Left ventricle myocardium inferior (tissue), 1 donor: Measurements from ENCODE around the gene DFFB. TPM values are rescaled to one million over a fixed set of nuclear protein-coding genes. Genes with fewer than 3 reads are reported as not detected.
A peak's percentile ranks its signal among the peaks of the same experiment; 100 is the strongest.

ENCODE experiments used
- DNase-seq: peaks from one replicate; pipeline ENCODE4 v3.0.0-alpha.2; 2020
- H3K27ac ChIP-seq: fragments of 200-600 bp; replicated peaks from 2 replicates; pipeline ENCODE4 v1.8.0; 2021
- H3K27me3 ChIP-seq: fragments of 200-600 bp; 2 replicates; pipeline ENCODE4 v1.8.0; 2021; ENCODE audit warnings: low read depth
- H3K36me3 ChIP-seq: fragments of 200-600 bp; 2 replicates; pipeline ENCODE4 v1.8.0; 2021
- H3K4me1 ChIP-seq: fragments of 200-600 bp; 2 replicates; pipeline ENCODE4 v1.8.0; 2021
- H3K4me3 ChIP-seq: fragments of 200-600 bp; 2 replicates; pipeline ENCODE4 v1.8.0; 2021; ENCODE audit warnings: mild to moderate bottlenecking, moderate library complexity
- H3K9me3 ChIP-seq: fragments of 200-600 bp; replicated peaks from 2 replicates; pipeline ENCODE4 v1.8.0; 2021
- intact Hi-C: fragments of 100-400 bp; cut with micrococcal nuclease; formaldehyde crosslinking; loops from one replicate; pipeline ENCODE4 v1.11.0; 2022
- total RNA-seq: library from RNA; stranded (reverse); fragmentation: NEBNext Ultra II Directional; extraction: Animal tissue kit (Norgen Biotek cat#: 25700); gene quantifications from one replicate; pipeline ENCODE4 v1.2.1, GENCODE V29; 2021
- TF ChIP-seq, protein P1 (sequence below): fragments of 200-600 bp; IDR thresholded peaks from 2 replicates; pipeline ENCODE4 v1.8.0; 2021; ENCODE audit warnings: antibody characterized with exemption, mild to moderate bottlenecking, borderline replicate concordance
- donor health status: DM: no; HTN: yes; CAD: no; lungs with severe emphysema.

Gene DFFB
- total RNA-seq, 1 donor from 2014 or later = 3.3 TPM

- TF ChIP-seq, protein P1, sequence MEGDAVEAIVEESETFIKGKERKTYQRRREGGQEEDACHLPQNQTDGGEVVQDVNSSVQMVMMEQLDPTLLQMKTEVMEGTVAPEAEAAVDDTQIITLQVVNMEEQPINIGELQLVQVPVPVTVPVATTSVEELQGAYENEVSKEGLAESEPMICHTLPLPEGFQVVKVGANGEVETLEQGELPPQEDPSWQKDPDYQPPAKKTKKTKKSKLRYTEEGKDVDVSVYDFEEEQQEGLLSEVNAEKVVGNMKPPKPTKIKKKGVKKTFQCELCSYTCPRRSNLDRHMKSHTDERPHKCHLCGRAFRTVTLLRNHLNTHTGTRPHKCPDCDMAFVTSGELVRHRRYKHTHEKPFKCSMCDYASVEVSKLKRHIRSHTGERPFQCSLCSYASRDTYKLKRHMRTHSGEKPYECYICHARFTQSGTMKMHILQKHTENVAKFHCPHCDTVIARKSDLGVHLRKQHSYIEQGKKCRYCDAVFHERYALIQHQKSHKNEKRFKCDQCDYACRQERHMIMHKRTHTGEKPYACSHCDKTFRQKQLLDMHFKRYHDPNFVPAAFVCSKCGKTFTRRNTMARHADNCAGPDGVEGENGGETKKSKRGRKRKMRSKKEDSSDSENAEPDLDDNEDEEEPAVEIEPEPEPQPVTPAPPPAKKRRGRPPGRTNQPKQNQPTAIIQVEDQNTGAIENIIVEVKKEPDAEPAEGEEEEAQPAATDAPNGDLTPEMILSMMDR = no peak
- peaks cover 8% of the 10 kb centered on the region for H3K4me1 ChIP-seq
- no peak overlapping the region for H3K4me3 ChIP-seq
- peak; percentile 36 for DNase-seq
- intact Hi-C loops = no loop called here
- no peaks in the 10 kb centered on the region for H3K27me3 ChIP-seq
- H3K36me3 ChIP-seq = peaks cover 43% of the 10 kb centered on the region
- no peak overlapping the region for H3K27ac ChIP-seq
- peaks cover 8% of the 10 kb centered on the region for H3K9me3 ChIP-seq
These were observed 35.5 kb downstream of the DFFB start for GRCh38 chr1:3892748-3893147.

GRCh38 chr1:3893190-3893589, 35.9 kb downstream of the DFFB start:
- no peak for DNase-seq
- no peak overlapping the region for H3K4me3 ChIP-seq
- intact Hi-C loops = no loop called here
- TF ChIP-seq, protein P1 = no peak
- H3K9me3 ChIP-seq = peaks cover 12% of the 10 kb centered on the region
- peaks cover 38% of the 10 kb centered on the region for H3K36me3 ChIP-seq
- H3K27ac ChIP-seq = no peak overlapping the region
- no peaks in the 10 kb centered on the region for H3K27me3 ChIP-seq
- peaks cover 8% of the 10 kb centered on the region for H3K4me1 ChIP-seq

DNA sequence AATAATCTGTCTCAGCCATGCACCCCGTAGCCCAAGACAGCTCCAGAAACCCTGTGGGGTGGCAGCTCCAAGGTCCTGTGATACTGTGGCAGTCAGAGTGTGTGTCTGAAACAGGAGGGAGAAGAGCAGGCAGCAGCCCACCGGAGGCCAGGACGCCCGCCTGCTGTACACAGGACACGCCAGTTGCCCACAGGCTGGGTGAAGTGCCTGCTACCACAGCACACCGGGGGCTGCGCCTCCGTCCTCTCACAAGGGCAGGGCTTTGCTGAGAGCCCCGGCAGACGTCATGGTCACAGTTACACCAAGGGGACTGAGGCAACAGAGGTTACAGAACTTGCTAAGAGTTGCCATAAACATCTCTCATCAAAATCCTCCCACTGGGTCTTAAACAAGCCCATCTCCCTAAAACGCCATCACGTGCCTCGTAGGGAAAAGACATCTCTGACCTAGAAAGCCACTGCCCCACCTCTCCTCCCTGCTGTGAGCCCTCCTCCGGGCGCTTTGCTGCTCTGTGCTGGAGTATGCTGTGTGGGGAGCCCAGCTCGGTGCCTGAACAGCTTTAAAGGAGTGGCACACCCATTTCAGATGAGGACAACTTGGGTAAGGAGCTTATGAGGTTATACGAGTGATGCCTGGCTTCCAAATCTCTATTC, 37.5 kb downstream of the DFFB start:
- TF ChIP-seq, protein P1 = no peak
- H3K4me1 ChIP-seq = peaks cover 17% of the 10 kb centered on the region
- H3K36me3 ChIP-seq = peaks cover 23% of the 10 kb centered on the region
- H3K27me3 ChIP-seq = no peaks in the 10 kb centered on the region
- H3K4me3 ChIP-seq = no peak overlapping the region
- H3K27ac ChIP-seq = no peak overlapping the region
- peaks cover 23% of the 10 kb centered on the region for H3K9me3 ChIP-seq
- no peak for DNase-seq
- intact Hi-C loops = no loop called here

GRCh38 chr1:3895279-3895950, 38.1 kb downstream of the DFFB start:
- Histone ChIP-seq H3K4me1 (peaks cover 19% of the 10 kb centered on the region), H3K27ac (no peak overlapping the region), H3K9me3 (peaks cover 23% of the 10 kb centered on the region), H3K27me3 (no peaks in the 10 kb centered on the region), H3K4me3 (no peak overlapping the region), H3K36me3 (peaks cover 16% of the 10 kb centered on the region)
- no peak for DNase-seq
- TF ChIP-seq, protein P1 = no peak
- intact Hi-C loops = no loop called here

DNA sequence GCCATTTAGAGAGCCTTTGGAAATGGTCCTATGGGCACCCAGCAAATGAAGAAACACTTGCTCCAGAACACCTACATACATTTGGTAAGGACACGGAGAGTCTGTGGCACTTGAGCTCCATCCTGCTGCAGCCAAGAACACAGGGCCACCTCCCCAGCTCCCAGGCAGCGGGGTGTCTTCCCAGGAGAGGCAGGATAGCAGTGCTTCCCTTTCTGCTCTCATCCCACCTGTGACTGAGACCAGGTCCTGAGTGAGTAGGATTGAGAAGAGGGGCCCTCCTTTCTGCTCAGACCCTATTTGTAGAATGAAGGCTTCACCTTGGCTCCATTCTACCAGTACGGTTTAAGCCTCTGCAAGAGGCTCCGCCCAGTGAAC, 38.7 kb downstream of the DFFB start:
- no peak overlapping the region for H3K27ac ChIP-seq
- DNase-seq = no peak
- TF ChIP-seq, protein P1 = no peak
- peaks cover 23% of the 10 kb centered on the region for H3K9me3 ChIP-seq
- intact Hi-C loops = no loop called here
- no peaks in the 10 kb centered on the region for H3K27me3 ChIP-seq
- peaks cover 11% of the 10 kb centered on the region for H3K36me3 ChIP-seq
- peaks cover 21% of the 10 kb centered on the region for H3K4me1 ChIP-seq
- no peak overlapping the region for H3K4me3 ChIP-seq
